Fibroblast of peridontal ligament (primary cell): ENCODE data around the gene CHD1L.
"Not testable (repeated sequence)": the region's sequence is repeated elsewhere in the genome, so short reads cannot be mapped to it uniquely, and the experiment has no call there.

Experiments used
- DNase-seq: peaks from one replicate; pipeline ENCODE4 v3.0.0-alpha.2; 2010; ENCODE audit errors: extremely low read depth

Gene CHD1L

GRCh38 chr1:147267711-147268110 is 25.2 kb downstream of the CHD1L start:
- DNase-seq = no peak

- no peak for DNase-seq
Observed at GRCh38 chr1:147270721-147271120, 28.2 kb downstream of the CHD1L start.

- no peak for DNase-seq
Observed at GRCh38 chr1:147272042-147272441, 29.6 kb downstream of the CHD1L start.

- peak; percentile 94 for DNase-seq
Observed at GRCh38 chr1:147273409-147274336, 31.2 kb downstream of the CHD1L start.

- DNase-seq = no peak
Observed at GRCh38 chr1:147281950-147282349, 39.5 kb downstream of the CHD1L start.

GRCh38 chr1:147283011-147283410 is 40.5 kb downstream of the CHD1L start:
- no peak for DNase-seq

- no peak for DNase-seq
Observed at GRCh38 chr1:147287133-147287865, 44.8 kb downstream of the CHD1L start.

GRCh38 chr1:147292012-147292411 is 49.5 kb downstream of the CHD1L start:
- DNase-seq = peak; percentile 93

GRCh38 chr1:147292631-147293251 is 50.3 kb downstream of the CHD1L start:
- DNase-seq = peak; percentile 98

- no peak for DNase-seq
Observed at GRCh38 chr1:147297438-147297837, 55.0 kb downstream of the CHD1L start.

- not testable (repeated sequence) for DNase-seq
Observed at GRCh38 chr1:147305803-147306202, 63.3 kb downstream of the CHD1L start.

- DNase-seq = no peak
Observed at GRCh38 chr1:147316968-147317367, 74.5 kb downstream of the CHD1L start.

GRCh38 chr1:147326933-147327687 is 84.6 kb downstream of the CHD1L start:
- not testable (repeated sequence) for DNase-seq

GRCh38 chr1:147334292-147334691 is 91.8 kb downstream of the CHD1L start:
- DNase-seq = no peak

GRCh38 chr1:147336291-147336690 is 93.8 kb downstream of the CHD1L start:
- no peak for DNase-seq

GRCh38 chr1:147337040-147337630 is 94.7 kb downstream of the CHD1L start:
- DNase-seq = peak; percentile 28

- DNase-seq = no peak
Observed at GRCh38 chr1:147338571-147338970, 96.1 kb downstream of the CHD1L start.

GRCh38 chr1:147341246-147341645 is 98.8 kb downstream of the CHD1L start:
- DNase-seq = no peak
